ENCODE measurements around the gene DGKD.

Gene DGKD

DNA sequence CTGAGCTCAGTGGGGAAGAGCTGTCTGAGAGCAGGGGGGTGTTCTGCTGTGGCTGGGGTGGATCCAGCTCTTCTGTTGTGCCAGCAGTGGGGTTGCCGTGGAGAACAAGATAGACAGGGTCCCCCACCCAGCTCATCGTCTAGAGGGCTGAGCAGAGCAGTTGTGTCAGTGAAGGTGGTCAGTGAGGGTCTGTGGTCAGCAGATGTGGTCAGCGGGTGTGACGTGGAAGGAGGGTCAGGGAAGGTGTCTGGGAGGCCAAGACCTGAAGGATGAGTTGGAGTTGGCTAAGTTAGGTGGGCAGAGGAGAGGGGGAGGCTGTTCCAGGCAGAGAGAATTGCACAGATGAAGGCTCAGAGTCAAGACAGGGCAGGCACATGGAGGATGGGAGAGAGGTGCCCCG is 103.1 kb downstream of the DGKD start:
- DNase-seq: no peak

GRCh38 chr2:233458031-233458610 is 103.8 kb downstream of the DGKD start:
- no peak for DNase-seq

- no peak for DNase-seq
Observed at GRCh38 chr2:233458826-233459225, 104.5 kb downstream of the DGKD start.

DNA sequence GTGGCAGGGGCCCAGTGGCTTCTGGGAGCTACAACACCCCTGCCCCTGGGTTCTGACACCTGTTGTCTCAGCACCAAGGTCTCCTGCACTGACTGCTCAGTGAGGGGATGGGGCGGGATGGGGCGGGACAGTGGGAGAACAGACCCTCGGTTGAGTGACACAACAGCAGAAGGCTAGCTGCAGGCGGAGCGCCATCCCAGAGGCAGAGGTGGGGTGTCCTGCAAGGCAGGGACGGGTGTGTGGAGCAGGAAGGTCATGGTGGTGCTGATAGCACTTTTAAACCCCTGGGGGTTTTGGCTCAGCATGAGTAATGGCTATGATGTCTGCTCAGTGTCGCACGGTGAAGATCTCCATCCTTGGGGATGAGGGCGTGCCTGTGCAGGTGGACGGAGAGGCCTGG is 105.1 kb downstream of the DGKD start:
- no peak for DNase-seq

GRCh38 chr2:233460726-233461441 is 106.6 kb downstream of the DGKD start:
- DNase-seq: peak in 11 of 56 donors; percentile 16 to 60 (median 30)

DNA sequence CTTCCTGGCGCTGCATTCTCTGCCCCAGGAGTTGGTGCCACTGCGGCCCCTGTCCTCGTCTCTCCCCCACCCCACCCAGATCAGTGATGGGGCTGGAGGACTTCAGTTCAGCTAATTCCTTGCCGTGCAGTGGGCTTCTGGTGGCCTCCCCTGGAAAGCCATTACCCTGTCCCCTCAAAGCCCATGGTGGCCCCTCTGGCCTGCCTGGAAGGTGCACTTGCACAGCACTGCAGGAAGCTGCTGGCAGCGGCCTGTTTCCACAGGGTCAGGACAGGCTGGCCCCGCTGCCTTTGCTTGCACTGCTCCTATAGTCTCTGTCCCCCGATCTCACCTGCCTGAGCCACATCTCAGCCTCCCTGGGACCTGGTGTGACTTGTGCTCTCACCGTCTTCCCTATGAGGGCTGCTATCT is 107.2 kb downstream of the DGKD start:
- DNase-seq: no peak

- no peak for DNase-seq
Observed at GRCh38 chr2:233462202-233462785, 108.0 kb downstream of the DGKD start.

DNA sequence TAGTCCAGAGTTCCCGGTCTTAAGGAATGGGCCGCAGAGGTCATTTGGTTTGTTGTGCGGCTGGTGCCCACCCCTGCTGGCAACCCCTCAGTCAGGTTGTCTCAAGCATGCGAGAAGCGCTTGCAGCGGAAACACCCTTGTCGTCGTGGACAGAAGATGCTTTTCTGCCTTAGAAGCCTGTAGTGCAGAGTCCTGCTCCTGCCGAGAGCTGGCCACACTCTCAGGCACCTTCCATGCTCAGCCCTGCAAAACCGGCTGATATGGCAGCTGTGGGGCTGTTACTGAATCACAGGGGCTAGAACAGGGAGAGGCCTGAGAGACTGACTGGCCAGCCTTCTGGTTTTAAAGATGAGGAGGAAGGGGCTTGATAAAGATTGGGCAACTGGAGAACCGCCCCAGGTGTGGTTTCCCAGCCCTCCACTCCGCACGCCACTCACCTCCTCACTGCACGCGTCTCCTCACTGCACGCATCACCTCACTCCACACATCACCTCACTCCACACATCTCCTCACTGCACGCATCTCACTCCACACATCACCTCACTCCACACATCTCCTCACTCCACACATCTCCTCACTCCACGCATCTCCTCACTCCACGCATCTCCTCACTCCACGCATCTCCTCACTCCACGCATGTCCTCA is 108.7 kb downstream of the DGKD start:
- DNase-seq: no peak

- no peak for DNase-seq
Observed at GRCh38 chr2:233463586-233463985, 109.3 kb downstream of the DGKD start.

- no peak for DNase-seq
Observed at GRCh38 chr2:233464056-233464455, 109.8 kb downstream of the DGKD start.

GRCh38 chr2:233464531-233465240 is 110.4 kb downstream of the DGKD start:
- DNase-seq: no peak

DNA sequence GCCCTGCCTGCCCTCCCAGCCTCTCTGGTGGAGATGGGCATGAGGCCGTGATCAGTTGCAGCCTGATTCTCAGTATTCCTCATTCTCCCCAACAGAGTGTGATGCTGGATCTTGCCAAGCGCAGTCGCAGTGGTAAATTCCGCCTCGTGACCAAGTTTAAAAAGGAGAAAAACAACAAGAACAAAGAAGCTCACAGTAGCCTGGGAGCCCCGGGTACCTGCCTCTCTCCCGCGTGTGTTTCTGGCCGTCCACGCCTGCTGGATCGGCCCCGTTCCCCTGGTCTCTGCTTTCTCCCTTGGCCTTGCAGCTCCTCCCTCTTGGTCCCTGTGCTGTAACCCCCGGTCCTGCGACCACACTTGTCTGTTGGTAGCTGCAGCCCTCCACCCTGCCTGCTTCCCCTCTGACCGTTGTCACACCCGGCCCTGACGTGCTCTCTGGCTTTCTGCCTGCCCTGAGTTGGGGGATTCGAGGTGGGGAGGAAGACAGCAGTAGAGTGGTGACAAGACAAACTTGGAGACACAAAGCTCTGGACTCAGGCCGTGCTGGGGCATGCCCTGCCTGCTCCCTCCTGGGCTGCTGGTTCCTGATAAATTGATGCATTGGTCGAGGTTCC is 112.8 kb downstream of the DGKD start:
- peak in 10 of 56 donors; percentile 9 to 43 (median 24) for DNase-seq

GRCh38 chr2:233468047-233468740 is 113.9 kb downstream of the DGKD start:
- DNase-seq: no peak

- no peak for DNase-seq
Observed at GRCh38 chr2:233468741-233469110, 114.4 kb downstream of the DGKD start.

GRCh38 chr2:233469261-233470010 is 115.1 kb downstream of the DGKD start:
- peak in 30 of 56 donors; percentile 41 to 79 (median 68) for DNase-seq

DNA sequence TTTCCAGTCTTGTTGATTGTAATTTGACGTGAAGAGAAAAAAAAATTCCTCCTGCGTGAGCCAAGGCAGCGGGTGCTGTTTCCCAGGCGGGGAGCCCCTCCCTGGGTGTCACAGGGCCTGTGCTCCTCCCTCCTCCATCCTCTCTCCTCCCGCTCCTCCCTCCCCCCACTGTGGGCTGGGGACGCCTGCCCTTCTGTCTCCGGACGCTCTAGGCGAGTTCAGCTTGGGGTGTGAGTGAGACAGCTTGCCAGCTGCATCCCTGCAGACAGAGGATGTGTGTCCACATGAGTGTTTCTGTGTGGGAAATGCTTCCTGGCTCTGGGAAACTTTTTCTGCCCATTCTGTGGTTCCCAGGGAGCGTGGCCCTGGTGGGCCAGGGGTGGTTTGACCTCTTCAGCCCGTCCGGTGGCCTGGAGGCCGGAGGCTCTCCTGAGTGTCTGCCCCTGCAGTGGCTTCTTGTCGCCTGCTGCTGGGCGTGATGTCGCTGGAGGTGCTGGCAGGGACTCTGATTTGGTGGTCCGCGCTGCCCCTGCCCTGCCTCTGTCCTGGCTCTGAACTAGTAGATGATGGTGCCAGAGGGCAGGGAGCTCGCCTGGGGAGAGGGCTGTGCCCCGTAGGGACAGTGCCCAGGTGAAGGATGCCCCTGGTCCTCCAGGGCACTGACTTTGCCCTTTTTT is 115.9 kb downstream of the DGKD start:
- peak in 50 of 56 donors; percentile 37 to 90 (median 70) for DNase-seq

- DNase-seq: no peak
Observed at GRCh38 chr2:233470839-233471238, 116.5 kb downstream of the DGKD start.

GRCh38 chr2:233471291-233472035 is 117.2 kb downstream of the DGKD start:
- DNase-seq: no peak

All from amygdala (tissue), 56 donors.